ENCODE results near the gene SLC25A13. TPM values are rescaled to one million over a fixed set of nuclear protein-coding genes. Genes with fewer than 3 reads are reported as not detected.

SLC25A13 gene
- total and polyA plus RNA-seq, 9 of the 15 experiments (the other 6 are each of a cell fraction or from before 2014, with no cell fraction given): 21.4 to 80.2 (median 58.7) TPM

DNA sequence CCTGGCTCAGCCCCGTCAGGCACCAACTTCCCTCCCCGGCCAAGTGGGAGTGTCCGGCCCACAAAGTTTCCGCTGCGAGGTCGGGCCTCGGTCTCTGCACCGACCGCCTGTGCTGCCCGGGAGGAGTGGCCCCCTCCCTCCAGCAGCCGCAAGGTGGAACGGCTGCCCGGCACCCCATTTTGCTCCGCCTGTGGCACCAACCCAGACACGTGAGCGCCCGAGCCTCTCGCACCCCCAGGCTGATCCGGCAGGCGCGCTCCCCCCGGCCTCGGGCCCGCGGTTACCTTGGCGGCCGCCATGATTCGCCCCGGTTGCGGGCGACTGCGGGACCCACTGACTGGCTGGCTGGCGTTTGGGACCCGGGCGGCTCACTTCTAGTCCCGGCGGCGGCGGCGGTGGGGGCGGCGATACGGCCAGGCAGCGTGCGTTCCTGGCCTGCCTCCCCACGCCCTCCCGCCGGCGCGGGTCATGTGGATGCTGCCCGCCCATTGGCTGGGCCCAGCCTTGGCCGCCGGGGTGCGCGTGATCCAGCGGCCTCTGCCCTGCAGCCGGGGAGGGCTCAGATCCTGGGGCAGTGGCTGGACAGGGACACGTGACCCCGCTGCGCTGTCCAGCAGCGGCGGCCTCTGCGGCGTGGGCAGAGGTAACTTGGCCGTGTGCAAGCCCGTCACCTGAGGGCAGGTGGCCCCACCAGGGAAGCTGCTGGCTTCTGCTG is at the start of gene SLC25A13 (continued):
- no peak for TF ChIP-seq ZNF253 (CRISPR knock-in tag; conservative IDR thresholded peaks at IDR 0.05)
- peak; percentile 73 for TF ChIP-seq KDM5B (IDR thresholded peaks at IDR 0.05; ENCODE audit: insufficient replicate concordance, low read depth, low read length)
- no peak for TF ChIP-seq ZNF778 (CRISPR knock-in tag; IDR thresholded peaks at IDR 0.05)
- TF ChIP-seq MTA1 (IDR thresholded peaks at IDR 0.05; ENCODE audit: borderline replicate concordance): 0 out of 2 replicates have a peak, but pooled peaks have one; percentile 24
- no peak; the same call in 1 of the 2 replicates for TF ChIP-seq CREB1 (IDR thresholded peaks at IDR 0.05)
- peak; percentile 82 for TF ChIP-seq CREB1 (CRISPR knock-in tag; IDR thresholded peaks at IDR 0.05)
- no peak for TF ChIP-seq TSC22D4 (tag; IDR thresholded peaks at IDR 0.05)
- no peak for TF ChIP-seq ARID2 (IDR thresholded peaks at IDR 0.05)
- peak; percentile 69 for TF ChIP-seq ATF7 (IDR thresholded peaks at IDR 0.05)
- TF ChIP-seq, protein P1, sequence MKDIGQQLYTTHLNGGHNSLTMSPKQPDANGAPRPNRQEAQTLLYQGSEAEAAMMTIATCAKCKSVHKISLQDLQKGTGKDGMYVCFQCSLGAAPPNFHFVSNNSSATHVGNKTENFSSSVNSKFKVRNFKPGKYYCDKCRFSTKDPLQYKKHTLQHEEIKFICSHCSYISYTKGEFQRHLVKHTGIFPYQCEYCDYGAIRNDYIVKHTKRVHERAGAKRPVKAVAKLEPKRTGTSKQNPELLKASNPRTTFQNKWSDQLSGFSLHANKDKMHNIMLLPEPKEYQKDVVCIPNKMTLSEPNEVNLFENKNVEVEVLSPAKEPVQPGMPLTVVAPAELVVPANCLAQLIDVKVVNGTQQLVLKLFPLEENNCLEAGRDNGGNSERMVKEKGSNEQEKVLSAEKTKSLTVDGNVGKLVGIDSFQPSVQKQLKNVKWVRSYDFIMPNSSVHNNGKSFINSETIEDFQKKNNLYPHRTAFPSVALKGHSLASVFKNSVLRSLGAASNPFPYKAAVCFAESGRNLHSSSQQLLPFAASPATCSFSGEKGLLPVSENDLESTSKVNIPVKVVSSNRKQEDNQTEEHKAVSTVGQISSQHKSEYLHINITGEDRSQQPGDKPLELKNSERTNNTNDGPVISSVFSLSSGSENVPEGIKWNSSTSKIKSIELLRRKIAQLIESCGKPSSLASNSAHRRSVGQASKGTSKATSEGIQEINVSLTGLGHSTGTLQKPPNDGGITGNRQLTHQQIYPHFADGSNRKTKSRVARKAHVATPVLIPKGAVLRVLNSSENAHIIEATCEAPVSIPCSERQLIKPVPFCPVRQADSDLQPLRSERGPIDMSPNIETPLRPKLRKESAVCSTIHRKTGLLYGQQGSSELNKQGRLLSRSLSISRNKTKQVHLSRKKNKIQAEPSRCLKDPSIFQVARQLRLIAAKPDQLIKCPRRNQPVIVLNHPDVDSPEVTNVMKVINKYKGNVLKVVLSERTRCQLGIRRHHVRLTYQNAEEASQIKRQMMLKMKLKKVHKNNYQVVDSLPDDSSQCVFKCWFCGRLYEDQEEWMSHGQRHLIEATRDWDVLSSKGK (CRISPR knock-in tag; IDR thresholded peaks at IDR 0.05): no peak
- no peak; the same call in 1 of the 2 replicates for TF ChIP-seq FOSL1 (tag; conservative IDR thresholded peaks at IDR 0.05)
- no peak for TF ChIP-seq ZNF695 (CRISPR knock-in tag; IDR thresholded peaks at IDR 0.05)
- peak; percentile 29 for TF ChIP-seq SIN3B (IDR thresholded peaks at IDR 0.05; ENCODE audit: low read depth)
- TF ChIP-seq LCOR (CRISPR knock-in tag; IDR thresholded peaks at IDR 0.05): peak; percentile 75
- no peak for TF ChIP-seq ZNF174 (CRISPR knock-in tag; IDR thresholded peaks at IDR 0.05)
- TF ChIP-seq, protein P2, sequence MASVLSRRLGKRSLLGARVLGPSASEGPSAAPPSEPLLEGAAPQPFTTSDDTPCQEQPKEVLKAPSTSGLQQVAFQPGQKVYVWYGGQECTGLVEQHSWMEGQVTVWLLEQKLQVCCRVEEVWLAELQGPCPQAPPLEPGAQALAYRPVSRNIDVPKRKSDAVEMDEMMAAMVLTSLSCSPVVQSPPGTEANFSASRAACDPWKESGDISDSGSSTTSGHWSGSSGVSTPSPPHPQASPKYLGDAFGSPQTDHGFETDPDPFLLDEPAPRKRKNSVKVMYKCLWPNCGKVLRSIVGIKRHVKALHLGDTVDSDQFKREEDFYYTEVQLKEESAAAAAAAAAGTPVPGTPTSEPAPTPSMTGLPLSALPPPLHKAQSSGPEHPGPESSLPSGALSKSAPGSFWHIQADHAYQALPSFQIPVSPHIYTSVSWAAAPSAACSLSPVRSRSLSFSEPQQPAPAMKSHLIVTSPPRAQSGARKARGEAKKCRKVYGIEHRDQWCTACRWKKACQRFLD (CRISPR knock-in tag; IDR thresholded peaks at IDR 0.05): peak; percentile 85
- TF ChIP-seq SREBF2 (CRISPR knock-in tag; IDR thresholded peaks at IDR 0.05): no peak
- TF ChIP-seq, protein P3, sequence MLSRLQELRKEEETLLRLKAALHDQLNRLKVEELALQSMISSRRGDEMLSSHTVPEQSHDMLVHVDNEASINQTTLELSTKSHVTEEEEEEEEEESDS (CRISPR knock-in tag; IDR thresholded peaks at IDR 0.05): no peak
- TF ChIP-seq ZNF57 (CRISPR knock-in tag; IDR thresholded peaks at IDR 0.05): no peak
- peak; percentile 17 for TF ChIP-seq ZFP36 (IDR thresholded peaks at IDR 0.05; ENCODE audit: low read depth, low read length, partially characterized antibody)

Measured in K562 (cell line).